ENCODE measurements around the gene CALML3.

CALML3 gene

DNA sequence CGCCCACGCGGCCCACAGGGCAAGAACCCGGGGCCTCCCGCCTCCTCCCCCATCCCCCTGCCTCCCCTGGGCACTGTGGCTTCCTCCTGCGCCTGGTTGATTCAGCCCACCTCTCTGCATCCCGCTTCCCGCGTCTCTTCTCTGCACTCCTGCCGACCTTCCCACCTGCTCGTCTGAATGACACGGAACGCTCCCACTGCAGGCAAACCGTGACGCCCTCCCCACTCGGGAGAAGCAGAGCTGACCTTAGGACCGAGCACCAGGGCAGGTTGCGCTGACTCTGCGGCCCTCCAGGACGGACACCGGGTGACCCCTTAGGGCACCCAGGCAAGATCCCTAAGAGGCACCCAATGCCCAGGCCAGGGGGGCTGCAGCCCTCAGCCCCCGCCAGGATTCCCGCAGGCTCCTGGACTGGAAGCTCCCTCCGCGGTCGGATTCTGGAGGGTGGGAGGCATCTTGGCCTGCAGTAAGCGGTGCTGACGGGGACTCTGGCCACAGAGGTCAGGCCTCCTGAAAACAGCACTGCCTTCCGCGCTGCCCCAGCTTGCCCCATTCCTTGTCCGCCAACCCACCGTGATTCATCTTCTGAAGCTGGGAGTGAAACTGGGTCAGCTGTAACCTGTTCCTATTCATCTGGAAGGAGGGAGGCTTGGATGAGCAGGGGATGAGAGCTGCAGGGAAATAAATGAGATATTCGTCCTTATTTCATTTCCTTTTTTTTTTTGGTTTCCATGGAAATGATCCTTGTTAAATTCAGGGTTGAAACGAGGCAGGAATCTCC lies 990 bp downstream of the CALML3 start:
- H3K9me3 Mint-ChIP-seq, result no peaks in the 10 kb centered on the region
- H3K4me3 Mint-ChIP-seq, result no peak overlapping the region
- DNase-seq (ENCODE audit: low spot score in 2 of 2) (no peak), ATAC-seq (no peak)
- H3K36me3 Mint-ChIP-seq, result no peaks in the 10 kb centered on the region
- H3K27ac Mint-ChIP-seq, result no peak overlapping the region
- H3K4me1 Mint-ChIP-seq, result no peaks in the 10 kb centered on the region

DNA sequence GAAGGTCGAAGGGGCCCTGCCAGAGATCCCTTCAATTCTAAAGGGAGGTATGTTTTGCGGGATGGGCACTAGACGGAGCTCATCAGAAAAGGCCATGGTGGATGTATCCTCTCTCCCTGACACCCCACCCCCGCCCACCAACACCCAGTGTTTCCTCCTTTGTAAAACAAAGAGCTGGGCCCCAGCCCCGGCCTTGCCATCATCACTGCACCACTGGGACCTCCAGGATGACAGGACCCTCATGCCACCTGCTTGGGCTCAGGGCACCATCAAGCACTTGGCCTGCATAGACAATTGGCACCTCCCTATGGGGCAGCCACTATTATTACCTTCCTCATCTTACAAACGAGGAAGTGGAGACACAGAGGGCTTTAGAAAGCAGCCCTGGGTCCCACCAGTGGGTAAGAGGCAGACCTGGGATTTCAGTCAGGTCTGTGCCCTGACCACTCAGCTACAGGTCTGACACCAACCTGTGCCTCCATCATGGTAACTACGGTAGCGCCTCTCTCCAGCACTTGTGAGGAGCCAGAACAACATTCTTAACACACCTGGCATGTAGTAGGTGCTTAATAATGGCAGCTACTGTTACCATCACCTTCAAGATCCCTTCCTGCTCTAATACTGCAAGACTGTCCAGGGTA lies 2.0 kb downstream of the CALML3 start:
- Mint-ChIP-seq H3K9me3 (no peaks in the 10 kb centered on the region), H3K36me3 (no peaks in the 10 kb centered on the region), H3K4me1 (no peaks in the 10 kb centered on the region), H3K27ac (no peak overlapping the region), H3K4me3 (no peak overlapping the region)
- DNase-seq (ENCODE audit: low spot score in 2 of 2), result no peak
- no peak for ATAC-seq

DNA sequence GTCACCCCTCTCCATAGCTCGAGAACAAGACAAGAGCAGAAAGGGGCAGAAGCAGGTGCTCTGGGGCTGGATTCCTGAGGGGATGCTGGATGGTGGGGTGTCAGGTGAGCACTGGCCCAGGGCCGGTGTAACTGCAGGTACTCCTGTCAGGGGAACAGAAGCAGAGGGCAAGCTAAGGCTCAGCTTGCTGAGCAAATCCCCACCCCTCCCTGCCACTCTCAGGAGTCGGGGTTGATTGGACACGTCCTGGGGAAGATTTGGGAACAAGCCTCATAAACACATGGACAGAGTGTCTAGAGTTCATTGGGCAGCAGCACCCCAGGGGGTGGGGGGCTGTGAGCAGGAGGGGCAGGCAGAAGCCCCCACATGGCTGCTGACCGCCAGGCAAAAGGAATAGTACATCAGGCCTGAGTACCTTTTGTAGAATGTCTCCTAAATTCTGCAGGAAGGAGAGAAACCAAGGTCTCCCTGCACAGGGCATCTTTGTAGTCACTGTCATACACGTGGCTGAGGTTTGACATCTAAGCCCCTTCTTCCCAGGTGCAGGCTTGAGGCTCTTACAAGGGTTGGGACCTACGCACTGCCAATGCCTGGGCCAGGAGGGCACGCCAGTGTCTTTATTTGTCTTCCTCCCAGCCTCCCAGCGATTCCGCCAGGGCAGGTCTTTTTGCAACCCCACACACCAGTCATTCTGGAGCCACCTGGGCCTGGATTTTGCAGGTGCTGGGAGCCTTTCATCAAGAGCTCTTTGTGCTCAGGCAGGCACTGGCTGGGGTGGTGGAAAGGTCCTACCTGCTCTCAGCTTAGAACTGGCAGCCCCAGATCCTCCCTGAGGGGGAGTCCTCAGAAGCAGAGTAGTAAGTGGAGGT lies 2.8 kb downstream of the CALML3 start:
- Mint-ChIP-seq H3K9me3 (no peaks in the 10 kb centered on the region), H3K4me3 (no peak overlapping the region), H3K36me3 (no peaks in the 10 kb centered on the region), H3K4me1 (no peaks in the 10 kb centered on the region), H3K27ac (no peak overlapping the region)
- no peak for DNase-seq (ENCODE audit: low spot score in 2 of 2)
- ATAC-seq, result no peak

DNA sequence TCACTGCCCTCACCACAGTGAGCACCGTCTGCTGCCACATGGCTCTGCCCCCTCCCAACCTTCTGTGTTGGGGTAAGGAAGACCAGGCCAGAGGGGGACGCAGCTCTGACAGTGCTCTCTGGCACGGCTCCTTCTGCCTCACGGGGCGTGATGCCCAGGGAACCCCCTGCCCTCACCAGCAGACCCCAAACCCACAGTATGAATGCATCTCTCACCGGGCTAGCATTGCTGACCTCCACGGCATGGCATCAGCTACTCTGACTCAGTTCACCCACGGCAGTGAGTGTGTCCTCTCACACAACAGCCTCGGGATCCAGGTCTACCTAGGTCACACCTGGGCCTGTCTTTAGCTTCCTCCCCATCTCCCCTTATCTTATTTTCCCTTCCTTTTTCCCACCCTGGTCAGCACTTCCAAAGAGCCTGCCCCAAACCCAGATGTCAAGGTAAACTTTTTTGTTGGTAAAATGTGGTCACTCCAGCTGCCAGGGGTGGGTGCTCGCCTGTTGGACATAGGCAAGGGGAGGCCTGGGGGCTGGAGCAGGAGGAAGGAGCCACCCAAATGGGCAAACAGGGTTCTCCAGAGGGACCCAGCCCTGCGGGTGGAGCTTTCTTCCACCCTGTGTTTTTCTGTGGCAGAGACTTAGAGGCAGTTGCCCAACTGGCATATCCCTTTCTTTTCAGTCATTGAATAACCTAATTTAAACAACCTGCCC lies 4.4 kb downstream of the CALML3 start:
- Mint-ChIP-seq H3K9me3 (no peaks in the 10 kb centered on the region), H3K27ac (no peak overlapping the region), H3K4me1 (no peaks in the 10 kb centered on the region), H3K4me3 (no peak overlapping the region), H3K36me3 (no peaks in the 10 kb centered on the region)
- no peak for DNase-seq (ENCODE audit: low spot score in 2 of 2)
- ATAC-seq, result no peak

DNA sequence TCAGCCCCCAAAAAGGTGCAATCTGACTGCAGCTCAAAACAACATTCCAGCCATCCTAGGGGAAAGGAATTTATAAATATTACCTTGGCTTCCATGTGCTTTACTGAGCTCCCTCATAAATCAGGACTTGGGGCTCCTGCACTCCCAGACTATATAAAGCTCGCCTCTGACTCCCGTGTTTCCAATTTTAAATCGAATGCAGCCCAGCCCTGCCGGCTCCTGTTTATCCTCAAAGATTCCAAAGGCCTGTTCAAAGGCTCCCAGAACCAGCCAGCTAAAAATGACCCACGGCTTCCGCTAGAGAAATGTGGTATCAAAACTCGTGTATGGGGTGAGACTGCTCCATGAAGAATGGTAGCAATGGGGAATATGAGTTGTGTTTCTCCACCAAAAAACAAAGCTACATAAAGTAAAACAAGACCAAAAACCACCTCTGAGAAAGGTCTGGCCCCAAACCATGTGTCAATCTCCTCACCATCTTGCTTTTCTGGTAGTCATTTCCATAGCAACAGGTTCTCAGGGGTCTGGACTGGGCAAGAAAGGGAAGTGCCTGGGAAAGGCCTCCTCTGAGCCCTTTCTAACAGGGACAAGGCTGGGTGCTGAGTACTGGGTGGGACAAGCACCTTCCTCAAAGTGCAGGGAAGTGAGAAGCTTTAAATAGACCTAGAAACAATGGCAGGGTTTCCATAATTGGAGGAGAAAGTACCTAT lies 5.1 kb downstream of the CALML3 start:
- no peaks in the 10 kb centered on the region for H3K4me1 Mint-ChIP-seq
- no peak overlapping the region for H3K4me3 Mint-ChIP-seq
- no peak overlapping the region for H3K27ac Mint-ChIP-seq
- ATAC-seq (no peak), DNase-seq (ENCODE audit: low spot score in 2 of 2) (no peak)
- H3K36me3 Mint-ChIP-seq, result no peaks in the 10 kb centered on the region
- H3K9me3 Mint-ChIP-seq, result no peaks in the 10 kb centered on the region

DNA sequence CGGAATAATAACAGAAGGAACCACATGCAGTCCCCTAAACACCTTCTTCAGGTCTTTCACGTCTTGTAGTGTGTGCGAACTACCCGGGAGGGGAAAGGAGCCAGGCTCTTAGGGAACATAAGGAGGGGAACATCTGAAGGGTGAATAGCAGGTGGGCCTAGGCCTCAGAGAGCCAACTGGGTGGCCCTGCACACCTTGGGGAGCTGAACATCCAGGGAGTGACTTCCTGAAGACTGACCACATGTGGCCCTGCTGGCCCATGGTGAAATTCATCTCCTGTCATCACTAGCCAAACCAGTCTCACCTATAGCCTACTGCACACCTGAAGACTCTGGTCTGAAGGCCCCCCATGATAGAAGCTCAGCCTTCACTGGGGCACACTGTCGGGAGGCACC lies 5.6 kb downstream of the CALML3 start:
- Mint-ChIP-seq H3K4me3 (no peak overlapping the region), H3K27ac (no peak overlapping the region), H3K4me1 (no peaks in the 10 kb centered on the region), H3K9me3 (no peaks in the 10 kb centered on the region), H3K36me3 (no peaks in the 10 kb centered on the region)
- ATAC-seq, result no peak
- DNase-seq (ENCODE audit: low spot score in 2 of 2), result no peak

DNA sequence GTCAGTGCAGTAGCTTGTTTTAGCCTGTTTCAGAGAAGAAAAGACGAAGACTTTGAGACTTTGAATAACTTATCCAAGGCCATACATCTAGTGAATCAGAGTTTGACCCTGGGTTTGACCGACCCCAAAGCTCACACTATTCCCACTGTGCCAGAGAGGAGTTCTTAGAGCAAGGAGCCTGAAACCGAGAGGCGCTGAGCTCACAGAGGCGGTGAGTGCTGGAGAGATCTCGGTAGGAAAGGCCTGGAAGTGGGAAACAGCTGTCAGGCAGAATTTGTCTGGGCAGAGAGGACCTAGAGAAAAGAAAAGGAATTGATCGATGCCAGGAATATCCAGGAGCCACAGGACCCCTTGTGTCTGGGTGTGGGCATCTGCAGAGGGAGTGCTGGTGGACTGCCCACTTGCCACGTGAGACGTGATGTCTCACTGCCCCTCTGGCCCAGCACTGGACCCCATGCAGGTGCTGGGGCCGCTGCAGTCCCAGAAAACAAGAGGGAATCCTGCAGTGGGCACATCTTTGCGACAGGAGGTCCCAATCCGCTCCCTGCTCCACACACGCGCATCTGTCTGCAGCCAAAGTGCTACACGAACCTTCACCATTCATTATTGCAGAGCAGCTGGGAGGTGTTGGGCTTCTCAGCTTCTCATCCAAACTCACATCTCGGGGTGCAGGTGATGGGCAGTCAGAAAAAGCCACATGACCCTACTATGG lies 6.2 kb downstream of the CALML3 start:
- Mint-ChIP-seq H3K4me1 (no peaks in the 10 kb centered on the region), H3K9me3 (no peaks in the 10 kb centered on the region), H3K36me3 (no peaks in the 10 kb centered on the region), H3K4me3 (no peak overlapping the region), H3K27ac (no peak overlapping the region)
- DNase-seq (ENCODE audit: low spot score in 2 of 2), result no peak
- ATAC-seq, result no peak

DNA sequence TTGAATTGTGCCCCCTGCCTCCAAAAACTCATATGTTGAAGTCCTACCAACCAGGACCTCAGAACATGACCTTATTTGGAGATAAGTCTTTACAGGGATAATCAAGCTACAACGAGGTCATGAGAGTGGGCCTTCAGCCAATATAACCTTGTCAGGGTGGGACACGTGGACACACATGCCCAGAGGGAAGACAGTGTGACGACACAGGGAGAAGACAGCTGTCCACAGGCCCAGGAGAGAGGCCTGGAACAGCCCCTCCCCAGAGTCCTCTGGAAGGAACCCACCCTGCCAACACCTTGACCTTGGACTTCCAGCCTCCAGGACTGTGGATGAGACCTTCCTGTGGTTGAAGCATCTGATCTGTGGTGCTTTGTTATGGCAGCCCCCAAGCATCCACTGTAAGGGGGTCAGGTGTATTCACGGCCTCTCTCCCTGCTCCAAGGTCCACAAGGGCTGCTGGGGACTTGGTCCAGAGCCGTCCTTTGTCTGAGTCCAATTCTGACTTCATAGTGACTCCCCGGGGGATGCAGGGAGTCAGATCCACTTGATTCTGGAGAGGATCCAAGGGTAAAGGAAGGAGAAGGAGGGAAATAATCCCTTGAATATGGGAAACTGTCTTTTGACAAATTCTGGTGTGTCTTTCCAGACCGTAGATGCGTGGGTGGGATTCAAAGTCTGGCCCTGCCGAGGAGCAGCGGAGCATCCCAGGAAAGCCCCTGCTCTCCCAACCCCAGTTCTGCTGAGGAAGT lies 7.0 kb downstream of the CALML3 start:
- no peak for DNase-seq (ENCODE audit: low spot score in 2 of 2)
- H3K4me1 Mint-ChIP-seq, result no peaks in the 10 kb centered on the region

DNA sequence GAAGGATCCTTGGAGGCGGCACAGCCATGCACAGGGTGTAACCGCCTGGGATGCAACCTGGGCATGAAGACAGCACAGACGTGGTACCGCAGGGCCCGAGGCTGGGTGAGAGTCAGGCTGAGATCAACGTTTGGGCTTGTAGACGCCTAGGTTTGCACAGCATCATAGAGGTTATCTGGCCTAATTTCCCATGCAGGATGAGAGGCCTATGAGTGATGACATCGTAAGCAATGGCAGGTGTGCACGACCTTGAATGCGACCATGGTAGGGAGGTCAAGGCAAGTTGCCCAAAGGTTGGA lies 7.5 kb downstream of the CALML3 start:
- Mint-ChIP-seq H3K4me3 (no peak overlapping the region), H3K9me3 (no peaks in the 10 kb centered on the region), H3K27ac (no peak overlapping the region), H3K36me3 (no peaks in the 10 kb centered on the region), H3K4me1 (no peaks in the 10 kb centered on the region)
- DNase-seq (ENCODE audit: low spot score in 2 of 2), result no peak
- ATAC-seq, result no peak

More for the DNA sequence above, 7.0 kb downstream of the CALML3 start:
- no peak overlapping the region for H3K27ac Mint-ChIP-seq
- H3K4me3 Mint-ChIP-seq, result no peak overlapping the region
- no peaks in the 10 kb centered on the region for H3K9me3 Mint-ChIP-seq
- no peaks in the 10 kb centered on the region for H3K36me3 Mint-ChIP-seq
- ATAC-seq, result no peak

DNA sequence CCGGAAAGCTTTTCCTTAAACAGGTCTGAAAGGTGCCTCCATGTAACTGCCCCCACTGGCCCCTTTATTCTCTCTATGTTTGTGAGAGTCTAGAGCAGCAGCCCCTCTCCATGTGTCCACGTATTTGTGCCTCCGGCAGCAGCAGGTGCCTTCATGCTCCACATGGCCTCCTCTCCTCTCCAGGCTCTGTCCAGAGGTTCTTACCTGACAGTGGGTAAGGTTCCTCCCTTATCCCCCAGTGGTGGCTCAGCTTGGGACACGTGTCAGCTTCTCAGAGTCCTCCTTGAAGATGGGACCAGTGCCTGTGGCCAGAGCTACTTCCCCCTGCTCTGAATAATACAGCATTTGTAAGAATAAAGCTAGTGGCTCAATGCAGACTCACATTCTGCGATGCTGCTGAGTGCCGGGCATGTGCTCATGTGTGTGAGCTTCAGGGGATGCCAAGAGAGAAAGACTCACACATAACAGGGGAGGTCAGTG lies 7.9 kb downstream of the CALML3 start:
- no peak for DNase-seq (ENCODE audit: low spot score in 2 of 2)
- Mint-ChIP-seq H3K4me3 (no peak overlapping the region), H3K9me3 (no peaks in the 10 kb centered on the region), H3K4me1 (no peaks in the 10 kb centered on the region), H3K27ac (no peak overlapping the region), H3K36me3 (no peaks in the 10 kb centered on the region)
- no peak for ATAC-seq

DNA sequence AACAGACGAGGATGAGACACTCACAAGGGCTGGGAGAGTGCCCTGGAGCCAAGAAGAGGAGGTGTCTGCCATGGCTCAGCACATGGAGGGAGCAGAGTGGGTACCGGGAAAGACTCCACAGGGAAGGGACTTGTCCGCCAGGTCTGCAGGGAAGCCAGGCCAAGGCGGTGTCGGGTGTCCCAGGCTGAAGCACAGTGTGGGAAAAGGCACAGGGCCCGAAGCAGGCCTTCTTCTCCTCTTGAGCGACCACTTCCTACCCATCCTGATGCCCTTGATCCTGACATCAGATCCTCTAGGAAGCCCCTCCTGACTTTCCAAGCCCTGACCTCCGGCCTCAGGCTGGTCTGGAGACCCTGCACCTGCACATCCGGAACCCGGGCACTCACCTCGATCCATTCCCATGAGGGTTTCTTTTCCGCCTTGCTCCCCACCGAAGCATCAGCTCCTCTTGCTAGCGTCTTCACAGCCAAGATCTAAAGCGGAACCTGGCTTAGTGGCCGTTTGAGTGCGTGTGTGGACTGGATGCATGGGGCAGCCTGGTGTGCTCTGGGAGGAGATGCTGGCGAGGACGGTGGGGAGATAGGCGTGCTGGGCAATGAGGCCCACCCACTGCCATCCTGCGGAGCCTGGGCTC lies 8.5 kb downstream of the CALML3 start:
- ATAC-seq, result no peak
- H3K36me3 Mint-ChIP-seq, result no peaks in the 10 kb centered on the region
- DNase-seq (ENCODE audit: low spot score in 2 of 2), result no peak
- no peaks in the 10 kb centered on the region for H3K9me3 Mint-ChIP-seq
- no peak overlapping the region for H3K27ac Mint-ChIP-seq
- no peak overlapping the region for H3K4me3 Mint-ChIP-seq
- no peaks in the 10 kb centered on the region for H3K4me1 Mint-ChIP-seq

DNA sequence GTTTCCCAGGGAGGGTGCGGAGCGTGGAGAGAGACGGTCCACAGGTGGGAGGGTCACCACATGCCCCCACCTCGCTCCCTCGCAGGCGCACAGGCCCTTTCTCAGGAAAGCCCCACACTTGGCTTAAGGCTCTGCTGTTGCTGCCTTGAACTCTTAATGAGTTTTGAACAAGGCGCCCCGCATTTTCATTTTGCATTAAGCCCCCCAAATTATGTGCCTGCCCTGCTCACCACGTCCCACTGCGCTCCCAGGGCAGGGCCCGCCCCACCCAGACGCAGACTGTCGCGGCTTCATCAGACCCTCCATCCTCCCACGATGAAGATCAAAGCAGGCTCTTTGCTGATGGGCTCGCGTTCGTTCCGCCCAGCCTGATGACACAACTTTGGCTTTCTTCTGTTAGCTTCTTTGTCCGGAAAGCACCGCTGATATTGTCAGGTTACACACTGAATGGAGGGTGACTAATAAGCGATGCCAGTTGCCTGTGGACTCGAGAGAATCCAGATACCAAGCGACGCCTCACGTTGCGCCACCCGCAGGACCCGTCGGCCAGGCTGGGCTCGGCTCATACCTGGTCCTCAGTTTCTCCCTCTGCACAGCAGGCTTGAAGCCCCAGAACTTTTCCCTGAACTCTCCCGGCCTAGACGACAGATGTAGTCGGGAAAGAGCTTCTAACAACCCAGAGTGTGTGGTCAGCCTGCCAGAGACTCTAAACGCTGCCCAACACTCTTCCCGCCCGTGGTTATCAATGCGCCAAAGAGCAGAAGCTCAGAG lies 9.5 kb downstream of the CALML3 start:
- no peaks in the 10 kb centered on the region for H3K36me3 Mint-ChIP-seq
- H3K4me3 Mint-ChIP-seq, result no peak overlapping the region
- H3K4me1 Mint-ChIP-seq, result no peaks in the 10 kb centered on the region
- H3K27ac Mint-ChIP-seq, result no peak overlapping the region
- DNase-seq (ENCODE audit: low spot score in 2 of 2) (no peak), ATAC-seq (no peak)
- no peaks in the 10 kb centered on the region for H3K9me3 Mint-ChIP-seq
